Measurements from ENCODE around the gene AMACR.

The AMACR gene

GRCh38 chr5:33980030-33980429, 27.8 kb downstream of the AMACR start:
- TF ChIP-seq CTCF (IDR thresholded peaks at IDR 0.05; ENCODE audit: low read depth, low read length) (no peak), MAX (IDR thresholded peaks at IDR 0.05; ENCODE audit: low read depth, low read length) (no peak), MYC (IDR thresholded peaks at IDR 0.05; ENCODE audit: low read depth, low read length) (no peak), POLR2A (IDR thresholded peaks at IDR 0.05; ENCODE audit: extremely low read depth, insufficient read length) (no peak)
- DNase-seq (ENCODE audit: low read depth): no peak
- no peak overlapping the region for H3K4me3 ChIP-seq (ENCODE audit: low read depth, low read length)

GRCh38 chr5:33978306-33978705, 29.5 kb downstream of the AMACR start:
- no peak overlapping the region for H3K4me3 ChIP-seq (ENCODE audit: low read depth, low read length)
- no peak for DNase-seq (ENCODE audit: low read depth)
- TF ChIP-seq POLR2A (IDR thresholded peaks at IDR 0.05; ENCODE audit: extremely low read depth, insufficient read length): no peak
- TF ChIP-seq MYC (IDR thresholded peaks at IDR 0.05; ENCODE audit: low read depth, low read length): no peak
- TF ChIP-seq CTCF (IDR thresholded peaks at IDR 0.05; ENCODE audit: low read depth, low read length): no peak
- no peak for TF ChIP-seq MAX (IDR thresholded peaks at IDR 0.05; ENCODE audit: low read depth, low read length)

GRCh38 chr5:33976307-33976706, 31.5 kb downstream of the AMACR start:
- no peak for DNase-seq (ENCODE audit: low read depth)
- no peak for TF ChIP-seq MYC (IDR thresholded peaks at IDR 0.05; ENCODE audit: low read depth, low read length)
- TF ChIP-seq MAX (IDR thresholded peaks at IDR 0.05; ENCODE audit: low read depth, low read length): no peak
- TF ChIP-seq CTCF (IDR thresholded peaks at IDR 0.05; ENCODE audit: low read depth, low read length): no peak
- no peak for TF ChIP-seq POLR2A (IDR thresholded peaks at IDR 0.05; ENCODE audit: extremely low read depth, insufficient read length)
- H3K4me3 ChIP-seq (ENCODE audit: low read depth, low read length): no peak overlapping the region

- no peak for DNase-seq (ENCODE audit: low read depth)
- TF ChIP-seq CTCF (IDR thresholded peaks at IDR 0.05; ENCODE audit: low read depth, low read length) (no peak), MAX (IDR thresholded peaks at IDR 0.05; ENCODE audit: low read depth, low read length) (no peak), MYC (IDR thresholded peaks at IDR 0.05; ENCODE audit: low read depth, low read length) (no peak), POLR2A (IDR thresholded peaks at IDR 0.05; ENCODE audit: extremely low read depth, insufficient read length) (no peak)
- no peak overlapping the region for H3K4me3 ChIP-seq (ENCODE audit: low read depth, low read length)
These were observed 32.0 kb downstream of the AMACR start for GRCh38 chr5:33975852-33976251.

- DNase-seq (ENCODE audit: low read depth): no peak
- TF ChIP-seq POLR2A (IDR thresholded peaks at IDR 0.05; ENCODE audit: extremely low read depth, insufficient read length) (no peak), MYC (IDR thresholded peaks at IDR 0.05; ENCODE audit: low read depth, low read length) (no peak), CTCF (IDR thresholded peaks at IDR 0.05; ENCODE audit: low read depth, low read length) (no peak), MAX (IDR thresholded peaks at IDR 0.05; ENCODE audit: low read depth, low read length) (no peak)
- H3K4me3 ChIP-seq (ENCODE audit: low read depth, low read length): no peak overlapping the region
These were observed 34.6 kb downstream of the AMACR start for GRCh38 chr5:33973271-33973670.

Measured in NB4 (cell line).